ENCODE results near the gene GABRR3.
A peak's percentile ranks its signal among the peaks of the same experiment; 100 is the strongest.
"Not testable (repeated sequence)": the region's sequence is repeated elsewhere in the genome, so short reads cannot be mapped to it uniquely, and the experiment has no call there.

The GABRR3 gene

DNA sequence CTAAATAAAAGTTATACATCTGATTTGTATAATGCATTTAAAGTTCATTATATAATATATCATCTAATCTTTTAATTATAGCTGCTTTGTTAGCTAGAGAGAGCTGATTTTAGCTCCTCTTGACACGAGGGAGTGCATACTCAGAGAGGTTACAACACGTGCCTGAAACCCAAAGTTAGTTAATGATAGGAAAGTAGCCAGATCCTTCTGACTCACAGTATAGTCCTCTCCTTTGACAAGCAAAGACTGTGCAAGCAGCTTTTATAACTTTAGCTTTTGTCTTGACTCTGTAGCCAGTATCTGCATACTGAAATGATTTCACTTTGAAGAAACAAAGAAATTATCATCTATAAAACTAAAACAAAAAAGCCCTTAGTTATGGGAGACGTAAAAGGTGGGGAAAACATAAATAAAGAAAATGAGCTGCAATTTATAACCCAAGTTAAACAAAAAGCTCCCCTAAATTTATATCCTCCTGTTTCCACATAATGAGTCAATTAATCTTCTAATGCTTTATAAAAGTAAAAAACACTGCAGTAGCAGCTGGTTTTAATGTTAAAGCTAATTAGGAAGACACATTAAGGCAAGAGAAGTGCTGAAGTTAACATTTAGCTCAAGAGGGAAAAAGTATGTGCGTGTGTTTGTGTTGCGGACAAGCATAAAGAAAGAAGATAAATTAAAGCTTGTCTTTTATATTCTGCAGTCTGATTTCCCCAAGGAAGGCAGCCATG lies 13.1 kb downstream of the GABRR3 start:
- ATAC-seq = no peak

DNA sequence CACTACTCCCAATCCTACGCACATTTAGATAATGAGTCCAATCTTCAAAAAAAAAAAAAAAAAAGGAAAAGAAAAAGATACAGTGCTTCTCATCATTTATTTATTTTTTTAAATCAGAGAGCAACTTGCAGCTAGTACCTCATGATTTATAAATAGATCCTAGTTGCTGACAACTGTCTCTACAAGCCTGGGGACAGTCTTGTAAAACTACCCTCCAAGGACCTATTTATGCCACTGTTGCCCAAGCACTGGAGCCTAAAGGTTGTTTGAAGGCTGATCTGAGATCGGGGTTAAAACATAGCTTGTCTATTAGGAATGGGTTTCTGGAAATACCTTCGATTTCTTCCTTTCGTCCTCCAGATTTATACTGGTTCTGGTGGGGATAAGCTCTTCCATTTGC lies 14.7 kb downstream of the GABRR3 start:
- no peak for ATAC-seq

DNA sequence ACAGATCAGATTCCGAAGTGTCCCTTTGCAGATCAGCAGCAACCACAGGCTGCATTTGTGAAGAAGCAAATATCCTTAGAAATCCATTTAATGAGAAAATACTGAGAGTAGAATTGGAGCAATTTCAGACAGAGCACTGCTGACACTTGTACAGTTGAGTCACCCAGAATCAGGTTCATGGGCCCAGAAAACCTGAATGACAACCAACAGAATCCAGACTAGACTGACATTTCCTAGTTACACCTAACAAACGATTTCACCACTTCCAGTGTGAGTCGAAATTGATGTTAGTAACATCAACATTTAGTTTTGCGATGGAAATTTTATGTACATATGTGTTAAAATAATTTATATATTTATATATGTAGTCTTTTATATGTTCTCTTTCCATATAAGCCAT lies 16.8 kb downstream of the GABRR3 start:
- ATAC-seq = no peak

DNA sequence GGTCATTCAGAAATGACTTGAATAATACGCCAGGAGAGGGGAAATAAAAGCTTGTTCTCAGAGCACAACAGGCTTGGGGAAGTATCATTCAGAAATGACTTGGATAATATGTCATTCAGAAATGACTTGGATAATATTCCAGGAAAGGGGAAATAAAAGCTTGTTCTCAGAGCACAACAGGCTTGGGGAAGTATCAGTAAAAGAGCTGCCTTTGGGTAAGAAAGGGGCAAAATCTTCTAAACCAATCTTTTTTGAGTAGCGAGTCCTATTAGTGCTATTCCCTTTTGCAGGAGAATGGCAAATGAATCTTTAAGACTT lies 20.9 kb downstream of the GABRR3 start:
- ATAC-seq = no peak

DNA sequence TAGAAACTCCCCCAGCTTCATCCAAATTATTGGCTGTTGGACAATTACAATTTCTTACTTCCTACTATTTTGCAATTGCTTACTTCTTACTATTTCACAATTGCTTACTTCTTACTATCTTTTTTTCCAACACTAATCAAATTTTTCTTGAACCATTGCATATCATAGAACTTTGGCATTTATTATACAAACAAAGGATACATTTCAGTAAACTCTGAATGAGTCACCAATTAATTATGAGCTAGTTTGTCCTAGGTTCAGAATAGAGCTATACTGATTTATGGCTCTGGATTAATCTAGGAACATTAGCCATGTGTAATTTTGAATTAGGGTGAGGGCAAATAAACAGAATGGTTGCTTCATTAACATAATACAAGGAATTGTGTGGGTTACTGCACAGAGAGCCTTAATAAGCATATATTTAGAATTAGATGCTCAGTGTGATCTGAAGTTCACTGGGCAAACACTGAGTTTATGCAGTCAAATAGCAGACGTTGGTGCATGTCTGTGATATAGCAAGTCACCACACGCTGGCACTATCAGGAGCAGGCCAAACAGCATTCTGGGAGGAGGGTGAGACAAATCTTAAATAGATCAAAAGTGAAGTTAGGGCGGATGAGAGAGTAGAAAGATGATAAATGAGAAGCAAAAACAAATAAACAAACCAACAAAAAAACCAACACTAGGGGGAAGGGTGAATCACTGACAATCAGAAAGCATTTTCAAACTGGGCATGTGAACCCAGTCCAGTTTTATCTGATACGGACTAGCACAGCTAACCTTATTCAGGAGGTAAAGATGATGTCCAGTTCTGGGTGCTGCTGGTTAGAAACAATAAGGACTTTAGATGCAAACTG lies 21.5 kb downstream of the GABRR3 start:
- ATAC-seq = no peak

DNA sequence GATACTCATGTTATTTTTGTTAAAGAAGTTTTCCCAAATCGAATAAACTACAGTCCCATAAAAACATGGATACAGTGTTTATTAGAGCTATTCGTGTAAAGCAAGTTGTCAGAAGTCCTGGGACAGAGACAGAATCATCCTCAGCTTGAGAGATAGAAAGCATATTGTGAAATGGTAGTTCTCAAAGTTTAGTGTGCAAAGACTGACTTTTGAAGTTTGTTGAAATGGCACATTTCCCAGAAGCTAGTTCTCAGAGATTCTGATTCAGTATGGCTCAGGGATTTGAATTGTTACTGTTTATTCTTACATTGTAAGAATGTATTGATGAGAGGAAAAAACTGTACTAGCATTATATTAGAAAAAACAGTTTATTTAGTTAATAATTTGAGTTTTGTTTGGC lies 22.1 kb downstream of the GABRR3 start:
- no peak for ATAC-seq

DNA sequence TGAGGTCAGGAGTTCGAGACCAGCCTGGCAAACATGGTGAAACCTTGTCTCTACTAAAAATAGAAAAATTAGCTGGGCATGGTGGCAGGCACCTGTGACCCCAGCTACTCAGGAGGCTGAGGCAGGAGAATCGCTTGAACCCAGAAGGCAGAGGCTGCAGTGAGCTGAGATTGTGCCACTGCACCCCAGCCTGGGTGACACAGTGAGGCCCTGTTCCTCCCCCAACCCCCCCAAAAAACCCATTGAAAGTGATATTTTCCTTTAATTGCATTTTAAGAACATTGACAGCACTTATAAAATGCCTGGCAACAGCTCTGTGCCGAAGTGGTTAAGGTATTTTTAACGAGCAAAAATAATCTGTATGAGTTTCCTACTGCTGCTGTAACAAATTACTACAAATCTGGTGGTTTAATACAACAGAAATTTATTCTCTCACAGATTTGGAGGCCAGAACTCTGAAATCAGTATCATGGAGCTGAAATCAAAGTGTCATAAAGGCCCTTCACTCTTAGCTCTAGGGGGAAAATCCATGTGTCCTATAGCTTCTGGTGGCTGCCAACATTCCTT lies 24.1 kb downstream of the GABRR3 start:
- ATAC-seq = not testable (repeated sequence)

DNA sequence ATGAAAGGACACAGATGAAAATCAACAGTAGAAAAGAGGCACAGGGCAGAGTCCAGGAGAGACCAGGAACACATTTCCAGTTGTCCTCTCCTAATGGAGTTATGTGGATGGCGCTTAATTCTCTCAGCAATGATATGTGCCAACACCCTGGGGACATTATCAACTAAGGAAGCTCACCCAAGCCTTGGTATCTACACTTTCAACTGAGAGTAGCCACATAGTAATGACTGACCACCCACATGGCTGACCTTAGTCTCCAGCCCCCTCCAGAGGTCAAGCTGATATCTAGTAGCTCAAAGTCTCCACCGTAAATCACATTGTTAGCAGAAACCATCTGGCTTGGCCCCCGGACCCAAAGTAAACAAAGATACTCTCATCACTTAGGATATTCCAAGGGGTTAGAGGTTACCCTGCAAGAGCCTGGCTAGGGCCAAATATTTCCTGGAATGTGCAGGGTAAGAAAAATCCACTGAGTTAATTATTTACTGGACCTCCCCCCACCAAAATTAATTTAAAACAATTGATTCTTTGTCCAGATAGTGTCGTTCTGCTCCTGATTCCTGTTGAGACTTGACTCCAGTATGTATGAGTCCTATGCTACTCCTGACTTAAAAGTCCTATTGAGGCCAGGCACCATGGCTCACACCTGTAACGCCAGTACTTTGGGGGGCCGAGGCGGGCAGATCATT lies 24.8 kb downstream of the GABRR3 start:
- no peak for ATAC-seq

DNA sequence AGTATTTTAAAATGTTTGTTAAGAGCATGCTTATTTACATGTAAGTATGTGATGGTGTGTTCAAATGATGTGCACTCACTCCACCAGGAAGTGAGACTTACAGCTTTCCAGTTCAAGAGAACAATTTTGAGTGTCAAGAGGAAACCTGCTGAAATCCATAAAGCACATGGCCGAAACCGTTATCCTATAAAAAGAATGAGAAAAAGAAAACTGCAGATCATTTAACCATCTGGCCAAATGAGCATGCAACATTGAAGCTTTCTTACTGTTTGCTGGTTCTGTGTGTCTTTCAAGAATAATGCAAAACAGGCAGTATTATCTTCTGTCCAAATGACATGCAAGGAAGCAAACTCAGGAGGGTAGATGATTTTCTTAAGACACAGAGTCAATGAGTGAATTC lies 26.3 kb downstream of the GABRR3 start:
- ATAC-seq = no peak

DNA sequence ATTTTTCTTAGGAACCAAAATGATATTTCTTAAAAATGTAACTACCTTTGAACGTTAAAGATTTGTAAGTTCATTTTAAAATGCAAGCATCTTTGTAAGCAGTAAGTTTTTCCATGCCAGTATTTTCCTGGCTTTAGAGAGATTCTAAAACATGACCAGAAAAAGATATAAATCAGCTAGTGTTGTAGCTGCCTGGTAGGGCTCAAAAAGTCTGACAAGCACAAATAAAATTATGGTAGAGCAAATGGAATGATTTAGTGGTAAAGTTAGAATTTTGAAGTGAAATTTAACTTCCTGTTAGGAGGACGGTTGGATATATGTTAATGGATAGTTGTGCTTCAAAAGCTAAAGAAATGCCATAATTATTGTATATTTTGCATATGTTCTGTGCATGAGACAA lies 29.7 kb downstream of the GABRR3 start:
- no peak for ATAC-seq

DNA sequence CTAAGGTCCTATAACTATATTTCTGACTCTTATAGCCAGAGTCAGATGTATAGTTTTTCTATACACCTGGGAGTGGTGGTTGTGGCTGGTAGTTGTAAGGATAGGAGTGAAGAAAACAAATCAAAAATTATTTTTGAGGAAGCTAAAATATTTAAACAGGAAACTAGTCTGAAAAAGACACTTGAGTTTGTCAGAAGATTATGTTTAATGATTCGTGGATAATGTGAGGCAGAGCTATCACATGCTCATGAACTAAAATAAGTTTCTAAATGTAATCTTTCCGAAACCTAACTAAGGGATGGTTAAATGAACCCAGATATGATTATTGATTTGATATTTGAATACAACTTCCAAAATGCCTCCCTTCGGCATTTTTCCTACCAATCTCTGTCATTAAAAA lies 30.4 kb downstream of the GABRR3 start:
- no peak for ATAC-seq

DNA sequence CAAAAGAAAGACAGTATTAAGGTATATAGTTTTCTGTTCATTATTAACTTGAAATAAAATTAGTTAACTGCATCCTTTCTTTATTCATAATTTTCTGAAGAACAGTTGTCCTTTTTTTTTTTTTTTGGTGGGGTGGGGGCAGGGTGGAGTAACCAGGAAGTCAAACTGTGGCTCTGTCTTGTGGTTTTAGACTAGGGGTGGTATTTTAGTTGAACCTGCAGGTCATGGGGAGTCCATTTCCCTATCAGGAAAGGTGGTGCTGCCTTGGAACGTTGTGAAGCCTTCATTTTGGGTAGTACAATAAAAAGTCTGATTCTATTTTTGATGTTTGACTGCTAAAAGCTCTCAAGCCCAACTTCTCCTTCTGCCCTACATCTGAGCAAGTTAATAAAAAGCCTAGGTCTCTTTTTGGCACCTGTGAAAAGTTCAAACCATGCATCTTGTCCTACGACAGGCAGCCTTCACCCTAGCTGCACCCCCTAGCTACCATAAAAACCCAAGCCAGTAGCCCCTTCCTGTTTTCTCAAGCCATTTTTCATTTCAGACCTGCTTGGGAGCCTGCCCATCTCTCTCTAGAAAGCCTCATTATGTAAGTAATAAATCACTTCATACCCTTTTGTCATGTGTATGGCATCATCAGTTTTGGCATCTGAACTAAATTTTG lies 31.7 kb downstream of the GABRR3 start:
- ATAC-seq = no peak

DNA sequence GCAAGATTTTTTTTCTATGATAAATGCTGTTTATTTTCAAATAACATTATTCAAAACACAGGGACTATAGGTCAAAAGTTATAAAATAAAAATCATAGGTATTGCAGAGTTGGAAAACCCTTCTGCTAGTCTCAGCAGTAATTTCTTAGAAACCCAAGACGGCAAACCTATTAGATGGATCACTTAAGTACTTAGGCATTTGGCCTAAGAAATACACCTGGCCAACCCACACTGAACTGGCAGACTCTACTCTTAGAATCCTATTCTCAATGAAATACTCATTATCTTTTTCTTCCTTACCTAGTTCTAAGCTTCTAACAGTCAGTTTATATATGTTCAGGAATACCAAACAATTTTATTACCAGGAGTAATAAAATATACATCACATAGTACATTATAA lies 32.4 kb downstream of the GABRR3 start:
- ATAC-seq = no peak

DNA sequence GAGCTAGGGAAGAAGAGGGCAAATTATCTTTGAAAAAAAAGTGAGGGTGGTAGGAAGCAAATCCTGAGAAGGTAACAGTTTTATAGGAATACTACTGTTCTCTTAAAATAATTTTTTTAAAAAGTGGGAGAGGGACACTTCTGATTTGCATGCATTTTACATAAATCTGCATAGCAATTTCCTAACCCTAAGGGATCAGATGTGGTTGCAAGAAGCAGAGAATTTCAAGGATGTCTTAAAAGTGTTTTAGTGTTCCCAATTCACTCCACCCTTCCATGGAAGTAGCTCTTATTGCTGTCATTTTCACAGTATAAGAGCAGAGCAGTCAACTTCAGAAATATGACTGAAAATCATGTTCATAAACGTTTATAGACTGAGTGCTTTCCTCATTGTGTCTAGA lies 35.1 kb downstream of the GABRR3 start:
- no peak for ATAC-seq

DNA sequence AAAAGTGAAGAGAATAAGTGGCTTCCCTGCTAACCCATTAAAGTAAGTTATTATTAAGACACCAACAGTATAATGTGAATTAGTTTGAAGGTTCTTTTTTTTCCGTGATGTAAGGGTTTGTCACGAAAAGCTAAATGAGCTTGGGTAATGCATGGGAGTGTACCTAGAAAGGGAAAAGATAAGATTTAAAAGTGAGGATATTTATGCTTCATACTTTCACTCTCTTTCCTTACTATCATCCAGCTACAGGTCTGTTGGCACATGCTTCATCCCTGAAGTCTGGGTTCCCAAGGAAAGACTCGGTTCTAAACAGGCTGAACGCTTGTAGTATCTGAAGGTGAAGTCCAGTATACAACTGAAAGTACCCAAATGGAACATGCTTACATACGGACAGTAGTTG lies 36.0 kb downstream of the GABRR3 start:
- no peak for ATAC-seq

DNA sequence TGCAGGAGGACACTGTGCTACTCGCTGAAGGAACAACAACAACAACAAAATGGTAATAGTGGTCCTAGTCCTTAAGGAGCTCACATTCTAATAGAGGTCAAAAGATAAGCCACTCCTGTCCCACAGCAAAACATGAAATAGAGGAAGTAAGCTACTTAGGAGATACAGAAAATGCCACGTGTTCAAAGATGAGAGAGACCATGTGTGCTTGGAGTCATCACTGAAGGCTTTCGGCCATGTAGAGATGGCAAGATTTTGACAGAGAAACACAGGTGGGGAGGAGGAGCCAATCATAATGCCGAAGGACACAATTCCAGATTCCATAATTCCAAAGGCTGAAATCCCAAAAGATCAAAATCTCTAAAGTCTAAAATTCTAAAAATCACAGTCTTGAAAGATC lies 38.1 kb downstream of the GABRR3 start:
- no peak for ATAC-seq

DNA sequence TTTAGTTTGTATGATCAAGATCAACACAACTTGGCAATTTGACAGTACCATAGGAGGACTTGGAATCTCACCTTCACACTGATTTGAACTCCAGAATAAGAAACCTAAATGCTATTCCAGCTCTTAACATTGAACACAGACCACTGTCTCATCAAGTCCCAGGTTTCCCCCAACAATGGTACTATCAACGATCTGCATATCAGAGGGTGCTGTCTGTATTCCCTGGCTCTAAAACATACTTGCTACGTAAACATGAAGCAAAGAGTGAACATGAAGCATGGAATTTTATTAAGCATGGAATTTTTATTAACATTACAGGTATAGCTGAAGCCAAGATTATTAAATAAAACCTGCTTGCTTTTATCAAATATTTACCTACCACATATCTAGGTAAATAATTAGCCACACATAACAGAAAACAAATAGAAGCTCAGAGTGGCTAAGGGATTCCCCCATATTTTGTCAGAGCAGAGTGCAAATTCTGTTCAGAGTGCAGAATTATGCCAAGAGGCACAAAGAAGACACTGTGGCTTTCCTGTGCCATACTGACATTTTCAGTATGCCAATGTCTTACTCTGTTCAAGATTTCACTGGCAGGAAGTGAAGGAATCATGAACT lies 40.7 kb downstream of the GABRR3 start:
- no peak for ATAC-seq

DNA sequence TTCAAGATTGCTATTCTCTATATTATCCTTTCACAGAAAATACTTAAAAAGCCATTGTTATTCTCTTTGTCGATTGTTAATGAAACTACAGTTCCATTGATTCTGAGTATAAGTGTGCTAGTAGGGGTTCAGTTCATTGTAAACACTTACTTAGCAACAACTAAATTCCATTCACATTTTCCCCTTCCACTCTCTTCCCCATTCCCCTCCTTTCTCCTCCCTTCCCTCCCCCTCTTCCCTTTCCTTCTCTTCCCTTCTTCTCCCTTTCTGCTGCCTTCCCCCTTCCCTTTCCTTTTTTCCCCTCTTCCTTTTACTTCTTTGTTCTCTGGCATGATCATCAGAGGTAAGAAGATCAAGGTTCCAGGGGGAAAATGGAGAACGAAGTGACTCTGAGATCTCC lies 41.6 kb downstream of the GABRR3 start:
- ATAC-seq = no peak

DNA sequence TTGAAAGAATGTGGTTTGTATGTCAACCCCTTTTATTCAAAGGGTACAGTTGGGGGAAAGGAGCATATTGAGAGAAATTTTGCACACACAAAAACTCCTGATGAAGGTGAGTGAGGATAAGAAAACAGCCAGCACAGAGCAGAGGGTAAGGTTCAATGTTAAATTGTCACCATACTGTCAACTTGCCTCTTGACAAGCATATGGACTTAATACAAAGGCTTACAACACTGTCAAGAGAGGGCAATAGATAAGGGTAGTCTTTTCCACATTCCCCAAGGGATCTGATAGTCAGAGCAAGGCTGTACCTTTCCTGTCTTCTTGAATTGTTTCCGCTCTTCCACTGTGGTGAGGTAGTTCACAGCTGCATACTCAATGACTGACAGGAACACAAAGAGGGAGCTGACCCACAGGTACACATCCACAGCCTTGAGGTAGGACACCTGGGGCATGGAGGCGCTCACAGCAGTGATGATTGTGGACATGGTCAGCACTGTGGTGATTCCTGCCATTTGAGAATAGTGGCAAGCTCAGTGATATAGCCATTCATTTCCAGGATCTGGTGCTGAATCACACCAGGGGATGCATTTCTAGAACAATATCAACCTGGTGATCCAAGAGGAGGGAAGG lies 42.5 kb downstream of the GABRR3 start:
- no peak for ATAC-seq

DNA sequence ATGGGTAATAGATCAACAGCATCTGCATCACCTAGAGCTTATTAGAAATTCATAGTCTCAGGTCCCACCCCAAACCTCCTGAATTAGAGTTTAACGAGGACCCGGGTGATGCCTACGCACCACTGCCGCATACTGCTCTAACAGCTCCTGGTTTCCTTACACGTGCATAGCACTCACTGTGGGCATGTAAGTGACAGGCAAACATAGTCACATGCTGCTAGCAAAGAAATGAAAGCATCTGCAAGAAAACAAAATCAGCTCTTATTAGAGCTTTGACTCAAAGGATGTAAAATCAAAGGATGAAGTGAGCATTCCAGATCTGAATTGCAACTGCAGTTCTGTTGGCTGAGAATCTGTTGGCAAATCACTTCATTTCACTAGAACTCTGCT lies 43.8 kb downstream of the GABRR3 start:
- peak; percentile 51 for ATAC-seq

DNA sequence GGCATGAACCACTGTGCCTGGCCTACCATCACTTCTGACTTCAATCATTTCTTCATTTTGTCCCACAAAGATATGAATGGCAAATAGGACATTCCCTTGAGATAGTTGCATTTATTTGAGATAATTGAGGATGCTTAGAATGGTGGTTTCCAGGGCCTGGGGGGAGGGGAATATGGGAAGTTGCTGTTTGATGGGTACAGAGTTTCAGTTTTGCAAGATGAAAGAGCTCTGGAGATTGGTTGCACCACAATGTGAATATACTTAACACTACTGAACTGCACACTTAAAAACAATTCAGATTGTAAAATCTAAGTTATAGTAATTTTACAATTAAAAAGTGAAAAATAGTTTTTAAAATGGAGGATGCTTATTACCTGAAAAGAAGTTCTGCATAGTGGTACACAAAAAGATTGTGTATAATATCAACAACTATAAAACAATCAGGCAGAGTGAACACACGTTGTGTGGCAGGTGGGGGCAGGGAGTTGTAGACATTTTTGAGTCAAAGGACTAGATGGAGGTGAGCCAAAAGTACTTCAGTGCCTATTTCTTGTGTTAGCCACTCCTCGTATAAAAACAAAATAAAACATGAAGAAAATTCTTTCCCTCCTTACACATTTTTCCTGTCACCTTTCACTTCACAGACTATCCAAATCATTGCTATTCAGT lies 44.4 kb downstream of the GABRR3 start:
- ATAC-seq = no peak
